HG03354 (cell line): ENCODE measurements around the gene MITF.
A peak's percentile ranks its signal among the peaks of the same experiment; 100 is the strongest.

Experiments used
- ATAC-seq: cut with Tn5 transposase; IDR thresholded peaks from one replicate; pipeline ENCODE4 v1.9.1; 2021; ENCODE audit warnings: mild to moderate bottlenecking; ENCODE audit not compliant: unreplicated experiment, poor library complexity, severe bottlenecking

MITF gene, protein sequence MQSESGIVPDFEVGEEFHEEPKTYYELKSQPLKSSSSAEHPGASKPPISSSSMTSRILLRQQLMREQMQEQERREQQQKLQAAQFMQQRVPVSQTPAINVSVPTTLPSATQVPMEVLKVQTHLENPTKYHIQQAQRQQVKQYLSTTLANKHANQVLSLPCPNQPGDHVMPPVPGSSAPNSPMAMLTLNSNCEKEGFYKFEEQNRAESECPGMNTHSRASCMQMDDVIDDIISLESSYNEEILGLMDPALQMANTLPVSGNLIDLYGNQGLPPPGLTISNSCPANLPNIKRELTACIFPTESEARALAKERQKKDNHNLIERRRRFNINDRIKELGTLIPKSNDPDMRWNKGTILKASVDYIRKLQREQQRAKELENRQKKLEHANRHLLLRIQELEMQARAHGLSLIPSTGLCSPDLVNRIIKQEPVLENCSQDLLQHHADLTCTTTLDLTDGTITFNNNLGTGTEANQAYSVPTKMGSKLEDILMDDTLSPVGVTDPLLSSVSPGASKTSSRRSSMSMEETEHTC

DNA sequence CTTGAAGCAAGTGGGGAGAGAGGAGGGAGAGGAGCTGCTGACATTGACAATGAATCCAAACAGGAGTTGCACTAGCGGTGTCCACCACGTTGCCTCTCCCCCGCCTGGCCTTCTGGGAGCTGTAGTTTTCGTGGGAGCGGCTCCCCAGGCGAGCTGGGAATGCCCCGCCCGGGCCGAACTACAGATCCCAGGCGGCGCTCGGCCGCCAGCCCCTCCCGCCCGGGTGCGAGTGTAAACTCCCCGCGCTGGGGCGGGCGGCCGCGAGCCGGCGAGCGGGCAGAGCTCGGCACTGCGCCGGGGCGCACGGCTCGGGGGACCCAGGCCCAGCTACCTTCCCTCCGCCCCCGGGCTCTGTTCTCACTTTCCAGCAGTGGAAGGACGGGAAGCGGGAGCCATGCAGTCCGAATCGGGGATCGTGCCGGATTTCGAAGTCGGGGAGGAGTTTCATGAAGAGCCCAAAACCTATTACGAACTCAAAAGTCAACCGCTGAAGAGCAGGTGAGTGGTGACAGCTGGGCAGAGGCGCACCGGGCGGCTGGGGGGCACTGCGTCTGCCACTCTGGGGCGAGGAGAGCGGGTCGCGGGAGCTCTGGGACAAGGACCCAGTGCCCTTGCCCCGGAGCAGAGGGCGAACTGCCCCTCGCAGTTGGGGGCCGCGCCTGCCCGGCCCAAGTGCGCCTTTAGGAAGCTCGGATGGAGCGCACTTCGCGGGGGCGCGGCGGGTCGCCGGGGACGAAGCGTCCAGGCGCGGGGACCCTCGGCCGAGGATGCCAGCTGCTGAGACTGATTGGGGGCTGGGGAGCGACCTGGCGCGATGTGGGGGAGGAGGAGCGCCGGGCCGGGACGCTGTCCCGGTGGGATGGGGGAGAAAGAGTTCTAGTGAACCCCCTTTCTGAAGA is at the start of gene MITF:
Gene MITF (plus strand): TSS at position 261 of the 899 bp plus-strand sequence. CDS start 134 bp downstream, at position 395.
- peak; percentile 98 for ATAC-seq

DNA sequence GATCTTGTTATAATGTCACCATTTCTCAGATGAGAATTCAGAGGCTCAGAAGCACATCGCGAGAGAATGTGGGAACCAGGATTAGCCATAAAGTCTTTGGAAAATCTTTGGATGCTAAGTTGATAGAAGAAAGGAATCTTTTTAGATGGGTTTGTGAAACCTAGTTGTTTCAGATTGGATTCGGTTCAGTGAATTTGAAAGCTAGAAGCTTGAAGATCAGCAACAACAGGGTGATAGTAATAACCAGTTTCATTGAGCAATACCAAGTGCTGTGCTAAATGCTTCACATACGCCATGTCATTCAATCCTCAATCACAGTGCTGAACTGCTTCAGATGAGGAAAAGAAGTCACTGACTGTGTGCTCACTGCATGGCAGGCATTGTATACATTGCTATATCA is 47.4 kb upstream of the MITF start:
- no peak for ATAC-seq

DNA sequence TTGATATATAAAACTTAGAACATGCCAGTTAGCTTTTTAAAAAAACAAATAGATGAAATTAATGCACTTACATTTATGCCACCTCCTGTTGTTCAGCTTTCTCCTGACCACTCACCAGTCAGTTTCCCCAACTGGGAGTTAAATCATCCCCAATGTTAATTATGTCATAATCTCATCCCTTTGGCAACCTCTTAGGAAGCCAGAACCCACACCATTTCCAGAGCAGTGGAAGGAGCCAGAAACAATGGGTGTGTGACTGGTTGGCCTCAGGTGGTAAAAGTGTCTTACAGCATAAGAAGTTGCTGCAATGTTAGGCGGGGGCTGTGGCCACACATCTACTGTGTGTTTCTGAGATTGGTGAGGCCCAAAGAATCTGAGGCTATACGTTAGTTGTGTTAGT is 46.5 kb upstream of the MITF start:
- no peak for ATAC-seq

DNA sequence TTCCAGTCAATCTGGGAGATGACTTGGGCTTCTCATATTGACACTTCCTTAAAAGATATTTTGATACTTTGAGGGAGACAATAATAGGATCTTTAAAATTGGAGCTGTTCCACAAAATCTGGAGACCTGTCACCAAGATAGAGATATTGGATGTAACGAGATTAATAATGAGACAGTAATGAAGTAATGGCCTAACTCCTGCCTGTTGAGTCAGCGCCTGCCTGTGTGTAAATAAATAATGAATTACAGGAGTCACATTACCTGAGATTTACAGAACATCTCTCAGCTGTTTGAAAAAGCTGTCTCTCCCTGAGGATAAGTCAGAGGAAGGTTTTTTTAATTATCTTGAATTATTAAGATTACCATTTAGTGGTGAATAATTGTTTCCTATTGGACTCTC is 43.8 kb upstream of the MITF start:
- ATAC-seq: no peak

DNA sequence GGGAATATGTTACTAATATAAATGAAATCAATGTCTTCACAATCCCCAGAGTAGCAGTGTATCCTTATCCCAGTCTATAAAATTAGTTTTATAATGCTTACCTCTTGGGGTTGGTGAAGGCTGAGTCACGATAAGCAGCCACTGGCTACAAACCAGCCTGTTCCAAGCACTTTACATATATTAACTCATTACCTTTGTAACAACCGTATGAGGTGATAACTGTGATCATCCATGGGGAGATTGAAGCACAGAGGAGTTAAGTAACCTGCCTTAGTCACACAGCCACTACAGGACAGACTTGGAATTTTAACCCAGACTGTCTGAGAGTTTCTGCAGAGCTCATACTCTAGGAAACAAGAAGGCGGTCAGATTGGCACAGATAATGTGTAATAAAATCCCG is 43.3 kb upstream of the MITF start:
- ATAC-seq: no peak

DNA sequence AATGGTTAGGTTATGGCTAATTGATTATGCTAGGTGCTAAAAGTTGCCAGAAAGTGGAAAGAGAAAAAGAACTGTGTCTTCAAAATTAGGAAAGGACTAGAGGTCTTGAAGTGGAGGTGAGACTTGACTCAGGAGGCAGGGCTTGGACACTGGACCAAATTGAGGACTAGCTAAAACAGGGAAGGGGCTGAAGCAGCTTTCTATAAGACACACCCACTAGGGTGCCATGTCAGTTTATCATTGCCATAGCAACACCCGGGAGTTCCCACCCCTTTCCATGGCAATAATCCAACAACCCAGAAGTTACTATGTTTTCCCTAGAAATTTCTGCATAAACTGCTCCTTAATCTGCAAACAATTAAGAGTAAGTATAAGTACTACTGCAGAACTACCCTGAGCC is 42.9 kb upstream of the MITF start:
- ATAC-seq: no peak

DNA sequence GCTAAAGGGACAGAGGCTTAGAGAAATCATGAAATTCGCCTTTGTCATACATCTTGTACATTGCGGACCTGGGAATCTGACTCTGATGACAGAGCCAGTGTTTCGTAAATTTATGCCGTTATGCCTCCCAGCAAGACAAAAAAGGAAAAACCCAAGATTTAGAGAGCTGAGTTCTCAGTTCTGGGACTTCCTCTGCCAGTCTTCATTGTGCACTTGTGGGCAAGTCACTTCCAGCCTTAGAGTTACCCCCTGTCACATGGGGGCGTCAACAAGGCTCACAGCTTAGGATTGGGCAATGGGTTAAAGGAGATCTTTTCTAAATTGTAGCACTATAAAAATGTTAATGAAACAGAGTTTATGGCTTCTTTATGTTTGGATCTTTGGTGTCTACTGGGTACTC is 41.9 kb upstream of the MITF start:
- no peak for ATAC-seq

DNA sequence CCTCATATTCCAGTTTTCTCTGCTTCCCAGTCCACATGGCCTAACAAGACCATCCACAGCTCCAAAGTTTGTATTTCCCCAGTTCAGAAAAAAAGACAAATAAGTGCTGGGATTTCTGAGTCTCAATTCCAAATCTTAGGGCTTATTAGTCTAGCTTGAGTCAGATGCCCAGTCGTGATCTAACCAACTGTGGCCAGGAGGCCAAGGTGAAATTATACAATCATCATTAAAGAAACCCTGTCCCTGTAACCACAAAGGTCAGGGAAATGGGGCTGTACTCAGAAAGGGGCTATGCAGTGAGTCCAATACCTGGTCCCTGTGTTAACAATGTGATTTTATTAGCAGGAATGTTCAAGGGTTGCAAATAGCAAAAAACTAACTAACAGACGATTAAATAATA is 40.5 kb upstream of the MITF start:
- ATAC-seq: no peak

DNA sequence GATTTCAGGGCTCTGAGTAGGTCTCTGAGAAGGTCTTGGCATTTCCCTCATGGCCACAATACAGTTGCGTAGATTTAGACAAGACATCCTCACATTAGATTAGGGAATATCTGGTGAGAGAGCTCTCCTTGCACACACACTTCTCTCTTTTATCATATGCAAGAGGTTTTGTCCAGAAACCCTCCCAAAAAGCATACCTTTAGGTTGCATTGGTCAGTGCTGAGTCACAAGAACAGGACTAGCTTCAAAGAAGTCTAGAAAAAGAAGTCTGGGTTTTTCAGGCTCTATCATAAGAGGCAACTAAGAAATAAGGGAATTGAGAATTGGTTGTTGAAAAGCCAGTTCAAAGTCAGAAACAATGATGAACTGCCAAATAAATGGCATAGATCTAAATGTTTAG is 40.1 kb upstream of the MITF start:
- ATAC-seq: no peak

DNA sequence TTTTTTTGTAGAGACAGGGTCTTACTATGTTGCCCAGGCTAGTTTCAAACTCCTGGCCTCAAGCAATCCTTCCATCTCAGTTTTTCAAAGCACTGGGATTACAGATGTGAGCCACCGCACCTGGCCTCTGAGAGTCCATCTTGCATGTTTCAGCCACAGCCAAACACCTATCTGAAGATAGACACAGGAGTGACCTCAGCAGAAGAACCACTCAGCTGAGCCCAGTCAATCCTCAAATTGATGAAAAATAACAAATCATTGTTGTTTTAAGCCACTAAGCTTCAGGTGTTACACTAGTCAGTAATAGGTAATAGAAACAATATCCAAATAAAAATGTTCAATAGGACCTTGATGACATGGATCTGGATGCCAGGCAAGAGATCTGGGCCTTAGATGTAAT is 38.3 kb upstream of the MITF start:
- ATAC-seq: no peak

DNA sequence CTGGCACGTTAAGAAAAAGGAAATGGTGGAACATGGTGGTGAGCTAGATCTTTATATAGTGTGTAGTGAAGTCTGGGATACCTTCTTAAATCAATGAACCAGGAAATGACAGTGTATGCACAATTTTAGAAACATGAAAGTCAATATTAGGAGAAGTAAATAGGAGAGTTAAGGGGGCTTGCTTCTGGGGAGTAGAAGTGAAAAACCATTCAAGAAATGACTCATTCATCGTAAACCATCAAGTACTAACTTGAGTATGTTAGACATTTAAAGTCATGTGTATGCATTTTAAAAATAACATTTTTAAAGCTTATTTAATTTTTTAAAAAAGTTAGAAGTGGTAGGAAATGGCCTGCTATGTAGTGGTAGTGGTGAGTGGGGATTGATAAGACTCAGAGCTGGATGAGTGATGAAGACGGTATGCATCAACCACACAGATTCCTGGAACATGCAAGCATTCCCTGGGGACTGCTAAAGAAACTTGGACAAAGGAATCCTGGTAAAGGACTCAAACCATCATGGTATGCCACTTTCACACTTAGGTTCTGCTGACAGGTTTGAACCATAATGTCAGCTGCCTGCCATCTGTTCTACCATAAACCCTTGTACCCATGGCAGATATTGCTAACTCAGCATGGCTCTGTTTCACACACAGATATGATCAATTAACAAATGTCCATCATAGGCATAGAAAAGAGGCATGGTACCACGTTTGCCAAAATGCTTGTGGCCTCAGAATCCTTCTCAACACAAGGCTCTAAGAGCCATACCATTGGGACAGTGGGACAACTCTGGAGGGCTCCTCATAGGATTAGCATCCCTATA is 28.9 kb upstream of the MITF start:
- no peak for ATAC-seq

DNA sequence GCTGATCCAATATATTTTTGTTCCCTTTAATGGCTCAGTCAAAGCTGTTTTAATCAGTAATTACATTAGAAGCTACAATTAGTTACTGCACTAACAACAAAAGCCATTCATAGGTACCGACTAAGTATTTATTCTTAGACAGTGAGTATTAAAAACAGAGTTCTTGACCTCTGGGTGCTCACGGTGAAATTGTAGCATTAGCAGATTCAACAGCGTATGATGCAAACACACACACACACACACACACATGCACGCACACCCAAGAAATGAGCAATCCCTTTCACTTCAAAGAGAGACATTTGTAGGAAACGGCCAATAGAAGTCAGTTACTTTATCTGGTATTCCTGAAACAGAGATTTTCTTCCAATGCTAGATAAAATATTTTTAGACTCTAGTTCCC is 27.0 kb upstream of the MITF start:
- ATAC-seq: no peak

DNA sequence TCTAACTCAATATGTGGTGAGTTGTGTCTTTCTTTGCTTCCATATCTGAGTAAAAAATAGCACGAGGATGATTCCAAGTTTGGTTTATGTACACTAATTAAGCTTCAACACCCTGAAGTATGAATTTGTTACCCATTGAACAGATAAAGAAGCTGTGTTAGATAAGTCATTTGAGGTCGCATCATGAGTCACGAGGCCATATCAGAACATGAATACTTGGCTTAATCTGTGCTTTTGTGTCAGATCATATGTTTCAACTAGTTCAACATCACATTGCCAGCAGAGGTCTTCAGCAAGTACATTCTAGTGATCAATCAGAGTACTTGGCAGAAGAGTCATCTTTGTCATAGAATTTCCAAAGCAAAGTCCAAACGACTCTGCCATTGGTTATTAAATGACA is 26.3 kb upstream of the MITF start:
- no peak for ATAC-seq

DNA sequence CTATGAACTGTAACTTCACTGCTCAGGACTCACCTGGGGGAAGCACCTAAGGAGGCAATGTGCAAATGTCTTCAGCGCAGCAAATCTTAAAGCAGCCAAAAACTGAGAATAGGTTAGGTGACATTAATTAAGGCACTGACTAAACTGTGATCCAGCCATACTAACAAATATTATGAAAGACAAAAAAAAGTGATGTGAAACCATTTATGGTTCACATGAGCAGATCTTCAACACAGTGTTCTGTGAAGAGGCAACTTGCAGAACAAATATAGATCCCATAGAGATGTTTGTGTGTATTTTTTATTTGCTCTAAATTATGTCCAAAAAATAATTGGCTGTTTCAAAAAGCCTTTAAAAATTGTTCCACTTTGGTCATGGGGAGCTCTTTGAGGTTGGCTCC is 24.1 kb upstream of the MITF start:
- ATAC-seq: no peak

DNA sequence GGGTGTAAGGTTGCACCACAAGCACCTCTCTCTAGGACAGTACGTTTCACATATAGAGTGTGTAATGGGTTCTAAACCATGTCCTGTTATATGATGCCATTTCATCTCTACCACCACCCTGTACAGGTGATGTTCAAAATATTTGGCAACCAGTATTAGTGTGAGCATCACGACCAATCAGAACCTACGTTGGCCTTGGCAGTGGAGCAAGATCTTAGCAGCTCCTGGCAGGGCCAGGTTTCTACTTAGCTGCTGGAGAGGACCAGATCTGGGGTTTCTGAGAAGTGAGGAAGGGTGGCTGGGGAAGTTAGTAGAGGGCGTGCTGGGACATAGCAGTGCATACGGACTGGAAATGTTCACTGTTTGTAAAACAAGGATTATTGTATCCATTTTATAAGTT is 23.1 kb upstream of the MITF start:
- no peak for ATAC-seq

DNA sequence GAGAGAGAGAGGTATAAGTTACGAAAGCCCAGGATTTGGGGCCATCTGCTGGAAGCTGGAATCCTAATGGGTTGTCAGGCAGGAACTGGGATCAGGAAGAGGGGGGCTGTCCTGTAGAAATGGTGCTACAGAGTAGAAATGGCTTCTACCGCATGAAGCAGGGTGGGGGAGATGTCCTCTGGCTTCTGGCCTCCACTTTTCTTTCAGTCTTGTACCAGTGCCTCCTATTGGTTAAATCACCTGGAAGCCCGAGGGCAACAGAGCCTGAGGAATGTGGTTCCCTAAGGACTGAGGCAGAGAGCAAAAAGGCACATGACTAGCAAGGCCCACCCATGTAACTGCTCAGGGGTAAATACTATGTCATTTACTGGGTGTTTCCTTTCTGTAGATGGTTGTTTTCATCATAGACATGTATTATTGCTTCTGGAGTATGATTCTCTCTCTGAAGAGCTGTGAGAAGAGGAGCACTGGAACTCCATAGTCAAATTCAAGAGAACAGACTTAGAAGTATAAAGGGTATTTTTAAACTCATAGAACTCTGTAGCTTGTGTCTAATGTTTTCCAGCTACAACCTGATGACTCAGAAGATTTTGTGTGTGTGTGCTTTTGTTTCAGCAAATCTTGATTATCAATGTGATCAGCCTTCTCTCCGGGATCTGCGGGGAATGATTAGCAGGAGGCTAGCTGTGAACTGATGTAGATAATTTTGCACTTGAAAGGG is 20.2 kb upstream of the MITF start:
- no peak for ATAC-seq

DNA sequence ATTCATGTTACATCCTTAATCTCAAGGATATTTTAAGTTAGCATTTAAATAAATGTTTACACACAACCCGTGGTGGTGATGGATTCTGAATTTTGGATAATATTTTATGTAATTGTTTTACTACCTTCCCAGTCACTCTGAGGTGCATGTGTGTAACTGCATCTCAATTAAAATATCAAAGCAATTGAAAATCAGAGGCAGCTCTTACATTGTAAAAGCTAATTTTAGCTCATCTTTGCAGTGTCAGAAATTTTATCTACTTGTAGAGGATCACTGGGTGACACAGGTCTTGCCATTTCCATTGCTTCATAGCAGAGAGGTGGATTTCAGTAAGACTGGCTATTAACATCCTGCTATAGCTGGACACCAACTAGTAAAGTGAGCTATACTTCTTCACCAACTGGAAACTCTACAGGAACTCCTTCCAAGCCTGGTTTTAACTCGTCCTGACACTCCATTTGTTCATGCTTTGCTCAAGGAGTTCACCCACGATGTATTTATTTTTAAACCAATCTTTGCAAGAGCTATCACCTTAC is 19.6 kb upstream of the MITF start:
- ATAC-seq: no peak

DNA sequence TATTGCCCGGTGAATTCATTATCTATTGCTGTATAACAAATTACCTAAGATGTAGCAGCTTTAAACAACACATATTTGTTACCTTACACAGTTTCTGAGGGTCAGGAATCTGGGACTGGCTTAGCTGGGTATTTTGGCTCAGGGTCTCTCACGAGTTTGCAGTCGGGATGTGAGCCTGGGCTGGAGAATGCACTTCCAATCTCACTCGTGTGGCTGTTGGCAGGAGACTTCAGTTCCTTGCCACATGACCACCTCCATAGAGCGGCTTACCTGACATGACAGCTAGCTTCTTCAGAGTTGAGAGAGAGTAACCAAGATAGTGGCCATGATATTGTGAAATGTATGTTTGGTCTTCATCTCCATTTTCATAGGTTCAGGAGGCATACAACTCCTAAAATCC is 18.4 kb upstream of the MITF start:
- no peak for ATAC-seq

DNA sequence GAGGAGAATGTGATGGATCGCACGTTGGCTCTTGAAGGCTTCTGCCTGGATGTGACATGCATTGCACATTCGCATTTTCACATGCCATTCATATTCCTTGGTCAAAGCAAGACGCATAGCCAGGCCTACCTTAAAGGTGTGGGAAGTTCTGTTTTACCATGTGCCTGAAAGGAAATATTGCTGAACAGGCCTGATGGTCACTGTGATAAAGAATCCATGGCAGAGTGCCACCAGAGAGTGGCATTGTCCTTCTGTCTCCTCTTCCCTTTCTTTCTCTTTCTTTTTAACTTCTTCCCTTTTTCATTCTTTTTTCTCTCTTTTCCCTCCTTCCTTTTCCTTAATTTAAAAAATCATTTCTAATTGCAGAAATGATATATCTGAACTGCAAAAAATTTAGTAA is 15.9 kb upstream of the MITF start:
- ATAC-seq: no peak
